NAMALWA (cell line): ENCODE data around the gene DDX51.
A peak's percentile ranks its signal among the peaks of the same experiment; 100 is the strongest.

Experiments
- DNase-seq: peaks from one replicate; pipeline ENCODE4 v3.0.0-alpha.2; 2015; ENCODE audit warnings: low spot score

DDX51 gene

DNA sequence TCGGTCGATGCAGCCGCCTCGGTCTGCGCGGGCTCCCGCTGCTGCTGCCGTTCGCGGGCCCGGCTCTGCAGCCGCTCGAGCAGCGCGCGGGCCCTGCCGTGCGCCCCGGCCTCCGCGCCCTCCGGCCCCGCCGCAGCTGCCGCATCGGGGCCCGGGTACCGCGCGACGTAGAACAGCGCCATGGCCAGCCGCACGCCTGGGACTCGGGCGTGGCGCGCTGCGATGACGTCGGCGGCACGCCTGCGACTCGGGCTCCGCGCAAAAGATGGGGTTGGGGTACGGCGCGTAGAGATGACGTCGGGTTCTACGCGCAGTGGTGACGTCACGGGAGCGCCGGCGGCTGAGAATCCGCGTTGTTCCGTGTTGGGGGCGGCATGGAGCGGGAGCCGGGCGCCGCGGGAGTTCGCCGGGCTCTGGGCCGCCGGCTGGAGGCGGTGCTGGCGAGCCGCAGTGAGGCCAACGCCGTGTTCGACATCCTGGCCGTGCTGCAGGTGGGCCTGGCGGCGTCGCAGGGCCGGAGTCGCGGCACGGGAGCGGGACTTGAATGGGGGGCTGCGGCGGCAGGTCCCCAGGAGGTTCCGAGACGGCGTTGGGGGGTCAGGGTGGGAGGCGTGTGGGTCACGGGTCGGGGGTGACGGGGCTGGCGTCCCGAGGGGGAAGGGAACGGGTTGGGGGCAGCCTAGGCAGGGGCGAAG is at the start of gene DDX51, which contains the start of gene NOC4L:
DDX51 (minus strand) TSS at position 205 of the 695 bp plus-strand sequence; CDS start at position 182, 23 bp downstream.
NOC4L (plus strand) TSS at position 343 of the 695 bp plus-strand sequence; CDS start at position 375, 32 bp downstream.
- peak; percentile 95 for DNase-seq

- DNase-seq, result no peak
Observed at GRCh38 chr12:132191715-132192553, 47.8 kb upstream of the DDX51 start.

DNA sequence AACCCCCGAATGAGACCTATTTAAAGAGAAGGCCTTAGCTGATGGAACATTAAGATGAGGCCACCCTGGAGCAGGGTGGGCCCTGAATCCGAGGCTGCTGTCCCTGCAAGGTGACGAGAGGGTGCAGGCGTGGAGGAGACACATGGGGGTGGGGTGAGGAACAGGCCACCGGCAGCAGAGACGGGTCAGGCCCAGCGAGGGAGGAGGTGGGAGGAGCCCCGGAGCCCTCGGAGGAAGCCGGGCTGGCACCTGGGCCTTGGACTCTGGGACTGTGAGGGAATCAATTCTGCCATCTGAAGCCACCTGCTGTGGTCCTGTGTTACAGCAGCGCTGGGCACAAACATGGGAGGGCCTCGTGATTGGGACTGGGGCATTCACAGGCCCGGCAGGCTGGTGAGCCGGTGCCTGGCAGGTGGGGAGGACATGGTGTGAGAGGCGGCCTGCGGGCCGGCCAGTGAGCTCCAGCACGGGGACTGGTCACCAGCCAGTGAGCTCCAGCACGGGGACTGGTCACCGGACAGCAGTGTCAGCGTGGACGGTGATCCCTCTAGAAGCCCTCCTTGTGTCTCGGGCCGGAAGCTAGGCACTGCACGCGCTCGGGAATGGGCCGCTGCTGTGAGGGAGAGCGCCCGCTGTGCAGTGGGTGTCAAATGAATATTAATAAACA is 46.8 kb upstream of the DDX51 start:
- no peak for DNase-seq

DNA sequence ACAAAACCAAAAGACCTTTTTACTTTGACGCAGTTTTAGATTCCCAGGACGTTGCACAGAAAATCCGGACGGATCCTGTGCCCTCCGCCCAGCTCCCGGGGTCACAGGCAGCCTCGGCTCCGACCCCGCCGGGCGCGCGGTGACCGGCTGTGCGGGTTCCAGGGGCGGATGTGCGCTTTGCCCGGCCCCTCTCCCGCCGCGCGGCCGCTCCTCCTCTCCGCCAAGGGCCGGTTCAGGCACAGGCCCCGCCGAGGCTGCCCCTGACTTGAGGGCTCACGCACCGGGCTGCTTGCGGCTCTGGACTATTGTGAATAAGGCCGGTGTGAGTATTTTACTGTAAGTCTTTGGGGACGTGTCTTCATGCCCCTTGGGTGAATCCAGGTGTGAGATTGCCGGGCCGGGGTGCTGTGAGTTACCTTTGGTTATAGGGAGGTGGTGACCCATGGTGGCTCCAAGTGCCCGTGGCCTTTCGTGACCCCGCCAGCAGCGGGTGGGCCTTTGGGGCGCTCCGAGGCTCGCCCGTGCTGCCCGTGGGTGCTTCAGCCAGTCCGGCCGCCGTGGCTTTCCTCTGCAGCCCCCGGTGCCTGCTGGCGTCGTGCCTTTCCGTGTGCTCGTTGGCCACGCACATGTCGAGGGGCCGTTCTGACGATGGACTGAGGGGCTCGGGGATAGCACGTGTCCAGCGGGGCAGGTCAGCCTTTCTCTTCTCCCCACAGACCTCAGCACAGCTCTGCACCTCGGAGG is 46.1 kb upstream of the DDX51 start:
- DNase-seq, result no peak

DNA sequence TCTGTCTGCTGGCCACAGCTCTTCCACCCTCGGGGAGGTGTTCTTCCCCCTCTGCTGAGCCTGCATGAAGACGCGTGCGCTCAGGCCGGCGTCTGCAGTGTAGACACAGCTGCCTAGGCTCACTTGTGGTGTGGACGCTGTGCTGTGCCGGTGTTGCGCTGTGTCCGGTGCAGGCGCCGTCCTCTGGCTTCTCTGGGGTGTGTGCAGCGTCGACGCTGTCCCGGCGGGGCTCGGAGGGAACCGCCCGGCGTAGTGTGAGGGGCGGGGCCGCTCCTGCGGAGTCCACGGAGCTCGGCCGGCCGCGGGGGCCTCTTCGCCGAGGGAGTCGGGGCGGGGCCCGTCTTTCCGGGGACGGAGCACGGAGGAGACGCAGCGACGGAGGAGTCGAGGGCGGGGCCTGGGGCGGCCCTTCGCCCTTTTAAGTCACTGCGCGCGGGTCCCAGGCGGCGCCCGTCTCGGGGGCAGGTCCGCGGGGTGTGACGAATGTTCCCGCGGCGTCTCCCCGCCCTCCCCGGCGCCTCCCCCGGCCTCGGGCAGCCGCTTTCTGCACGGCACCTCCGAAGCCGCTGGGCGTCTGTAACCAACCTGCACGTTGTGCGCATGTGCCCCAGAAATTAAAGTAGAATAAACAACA is 45.4 kb upstream of the DDX51 start:
- peak; percentile 74 for DNase-seq

DNA sequence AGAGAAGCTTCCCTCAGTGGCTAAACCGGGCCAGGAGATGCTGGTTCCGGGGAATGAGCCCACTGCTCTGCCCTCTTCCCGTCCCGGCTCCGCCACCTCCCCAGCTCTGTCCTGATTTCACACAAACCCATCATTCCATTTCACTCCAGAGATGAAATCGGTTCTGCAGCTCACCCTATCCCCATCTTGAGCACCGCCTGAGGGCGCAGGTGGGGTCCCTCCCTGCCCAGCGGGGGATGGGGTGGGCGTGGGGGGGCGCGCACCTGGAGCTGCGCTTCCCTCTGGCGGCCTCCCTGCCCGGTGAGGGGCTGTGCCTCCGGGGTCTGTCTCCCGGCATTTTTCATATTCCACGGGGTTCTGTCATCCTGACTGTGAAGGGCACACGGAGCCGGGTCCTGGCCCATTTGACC is 44.8 kb upstream of the DDX51 start:
- no peak for DNase-seq

- no peak for DNase-seq
Observed at GRCh38 chr12:132188451-132188901, 44.4 kb upstream of the DDX51 start.

GRCh38 chr12:132187646-132188450 is 43.7 kb upstream of the DDX51 start:
- DNase-seq, result no peak

GRCh38 chr12:132186857-132187620 is 42.9 kb upstream of the DDX51 start:
- peak; percentile 23 for DNase-seq

DNA sequence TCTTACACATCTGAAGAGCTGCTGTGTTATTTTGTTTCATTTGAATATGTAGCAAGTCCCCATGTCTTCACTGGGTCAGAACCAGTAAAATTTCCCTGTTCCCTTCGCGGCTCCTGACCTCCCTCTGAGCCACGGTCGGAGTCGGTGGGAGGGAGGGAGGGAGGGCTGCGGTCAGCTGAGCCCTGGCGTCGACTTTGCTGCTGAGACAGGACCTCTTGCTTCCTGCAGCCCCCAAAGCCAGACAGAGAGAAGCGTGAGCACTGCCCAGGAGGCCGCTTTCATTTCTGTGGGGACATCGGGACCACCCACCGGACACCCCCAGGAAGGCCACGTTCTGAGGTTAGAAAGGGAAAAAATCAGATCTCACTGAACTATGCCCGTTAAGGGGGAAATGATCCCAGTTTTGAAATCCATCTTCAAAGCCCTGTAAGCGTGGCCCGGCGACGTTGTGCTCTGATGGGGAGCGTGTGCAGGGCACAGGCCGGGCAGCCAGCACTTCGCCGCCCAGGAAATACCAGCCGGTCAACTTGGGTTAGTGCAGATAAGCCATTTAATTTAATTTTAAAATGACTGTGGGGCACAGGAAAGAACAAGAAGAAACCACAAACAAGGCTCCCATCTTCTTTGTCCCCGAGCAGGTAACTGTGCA is 42.2 kb upstream of the DDX51 start:
- no peak for DNase-seq

GRCh38 chr12:132185705-132186104 is 41.6 kb upstream of the DDX51 start:
- no peak for DNase-seq

DNA sequence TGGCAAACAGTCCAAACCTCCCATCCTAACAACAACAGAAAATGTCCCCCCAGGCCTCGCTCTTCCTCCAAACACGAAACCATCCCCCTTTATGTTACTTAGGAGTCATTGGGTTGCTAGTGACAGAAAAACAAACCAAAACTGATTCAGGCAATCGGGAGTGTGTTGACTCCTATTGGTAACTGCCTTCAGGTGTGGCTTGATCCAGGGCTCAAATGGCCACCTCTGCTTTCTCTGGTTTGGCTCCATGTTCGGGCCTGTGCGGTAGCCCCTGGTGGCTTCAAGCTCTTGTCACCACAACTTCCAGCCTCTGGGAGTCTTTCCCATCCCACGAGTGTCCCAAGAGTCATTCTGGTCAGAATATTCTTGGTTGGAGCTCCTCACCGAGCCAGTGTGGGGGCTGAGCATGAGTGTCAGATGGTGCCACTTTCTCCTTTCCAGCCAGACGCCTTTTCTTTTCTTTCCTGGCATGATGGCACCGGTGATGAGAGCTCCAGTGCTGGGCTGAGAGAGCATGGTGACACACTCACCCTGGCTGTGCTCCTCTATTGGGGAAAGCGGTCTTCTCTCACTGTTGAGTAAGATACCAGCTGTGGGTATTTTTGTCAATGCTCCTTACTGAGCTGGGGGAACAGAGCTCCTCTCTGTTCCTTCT is 38.7 kb upstream of the DDX51 start:
- DNase-seq, result no peak

GRCh38 chr12:132182206-132182710 is 38.1 kb upstream of the DDX51 start:
- no peak for DNase-seq

DNA sequence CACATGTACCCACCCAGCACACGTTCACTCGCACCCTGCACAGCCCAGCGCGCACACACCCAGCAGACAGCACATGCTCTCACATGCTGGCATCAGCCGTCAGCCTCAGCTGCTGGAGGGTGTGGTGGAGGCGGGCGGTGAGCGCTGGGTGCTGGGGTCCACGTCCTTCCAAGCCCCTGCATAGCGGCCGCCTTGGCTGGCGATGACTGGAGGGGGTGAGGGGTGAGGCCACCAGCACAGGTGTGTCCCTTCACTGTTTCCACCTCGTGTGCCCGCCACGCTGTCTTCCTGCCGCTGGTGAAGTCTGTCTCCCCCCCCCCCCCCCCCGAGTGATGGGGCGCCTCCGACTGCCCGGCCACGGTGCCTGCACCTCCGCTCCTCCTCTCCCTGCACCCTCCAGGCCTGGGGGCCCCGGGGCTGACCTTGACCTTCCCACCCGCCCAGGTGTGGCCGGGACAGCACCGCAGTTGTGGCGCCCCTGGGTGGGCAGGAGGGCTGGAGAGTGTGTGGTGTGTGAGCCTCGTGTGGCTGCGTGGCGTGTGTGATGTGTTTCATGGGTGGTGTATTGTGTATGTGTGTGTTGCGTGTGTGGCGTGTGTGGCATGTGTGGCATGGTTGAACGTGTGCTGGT is 37.6 kb upstream of the DDX51 start:
- no peak for DNase-seq

- no peak for DNase-seq
Observed at GRCh38 chr12:132180648-132181546, 36.8 kb upstream of the DDX51 start.

- no peak for DNase-seq
Observed at GRCh38 chr12:132179431-132180362, 35.6 kb upstream of the DDX51 start.
